ENCODE data around the gene MAST3.
A peak's percentile ranks its signal among the peaks of the same experiment; 100 is the strongest.

MAST3 gene

DNA sequence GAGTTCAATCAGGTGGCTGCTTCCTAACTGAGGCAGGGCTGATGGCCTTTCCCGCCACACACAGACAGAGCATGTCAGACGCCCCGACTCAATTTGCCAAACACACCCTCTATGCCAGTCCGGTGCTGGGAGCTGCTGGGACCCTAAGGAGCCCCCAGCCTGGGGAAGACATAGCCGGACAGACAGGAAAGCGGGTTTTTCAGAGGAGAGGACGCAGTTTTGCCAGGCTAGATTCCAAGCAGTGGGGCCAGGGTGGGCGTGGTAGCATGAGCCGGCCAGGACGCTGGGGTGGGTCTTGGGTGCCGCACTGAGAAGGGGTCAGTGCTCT, 19.8 kb downstream of the MAST3 start:
- no peak for DNase-seq (ENCODE audit: low read depth, low spot score)
- in situ Hi-C loops (cut with HindIII; ENCODE audit: low sequenced_read_pairs), result no loop called here
- peak overlapping the region; percentile 34 for H3K4me3 ChIP-seq (ENCODE audit: low read depth, low read length)
- TF ChIP-seq, protein P1, sequence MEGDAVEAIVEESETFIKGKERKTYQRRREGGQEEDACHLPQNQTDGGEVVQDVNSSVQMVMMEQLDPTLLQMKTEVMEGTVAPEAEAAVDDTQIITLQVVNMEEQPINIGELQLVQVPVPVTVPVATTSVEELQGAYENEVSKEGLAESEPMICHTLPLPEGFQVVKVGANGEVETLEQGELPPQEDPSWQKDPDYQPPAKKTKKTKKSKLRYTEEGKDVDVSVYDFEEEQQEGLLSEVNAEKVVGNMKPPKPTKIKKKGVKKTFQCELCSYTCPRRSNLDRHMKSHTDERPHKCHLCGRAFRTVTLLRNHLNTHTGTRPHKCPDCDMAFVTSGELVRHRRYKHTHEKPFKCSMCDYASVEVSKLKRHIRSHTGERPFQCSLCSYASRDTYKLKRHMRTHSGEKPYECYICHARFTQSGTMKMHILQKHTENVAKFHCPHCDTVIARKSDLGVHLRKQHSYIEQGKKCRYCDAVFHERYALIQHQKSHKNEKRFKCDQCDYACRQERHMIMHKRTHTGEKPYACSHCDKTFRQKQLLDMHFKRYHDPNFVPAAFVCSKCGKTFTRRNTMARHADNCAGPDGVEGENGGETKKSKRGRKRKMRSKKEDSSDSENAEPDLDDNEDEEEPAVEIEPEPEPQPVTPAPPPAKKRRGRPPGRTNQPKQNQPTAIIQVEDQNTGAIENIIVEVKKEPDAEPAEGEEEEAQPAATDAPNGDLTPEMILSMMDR (IDR thresholded peaks at IDR 0.05; ENCODE audit: low read depth, low read length), result no peak

DNA sequence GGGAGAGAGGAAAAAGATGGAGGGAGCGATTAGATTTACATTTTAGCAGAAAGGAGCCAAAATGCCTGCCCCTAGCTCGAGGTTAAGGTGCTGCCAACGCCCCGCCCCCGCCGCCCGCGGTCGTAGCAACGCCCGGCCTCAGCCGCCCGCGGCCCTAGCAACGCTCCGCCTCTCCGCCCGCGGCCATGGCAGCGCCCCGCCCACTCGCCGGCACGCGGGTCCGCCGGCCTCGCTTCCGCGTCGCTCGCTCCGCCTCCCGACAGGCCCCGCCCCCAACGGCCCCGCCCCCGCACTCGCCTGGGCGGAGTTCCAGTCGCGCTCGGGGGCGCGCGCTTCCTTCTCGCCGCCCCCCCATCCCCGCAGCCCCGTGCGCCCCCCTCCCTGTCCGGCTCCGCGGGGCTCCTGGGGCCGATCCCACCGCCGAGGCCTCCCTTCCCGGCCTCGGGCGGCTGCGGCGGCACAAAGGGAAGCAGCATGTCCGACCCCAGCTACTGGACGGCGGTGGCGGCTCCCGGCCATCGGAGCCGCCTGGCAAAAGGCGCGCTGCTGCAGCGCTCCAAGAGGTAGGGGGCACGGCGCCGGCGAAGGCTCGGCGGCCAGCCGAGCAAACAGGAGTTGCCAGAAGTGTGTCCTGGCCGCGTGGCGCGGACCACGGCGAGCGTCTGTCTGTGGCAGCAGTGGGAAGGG, 20.3 kb downstream of the MAST3 start:
- in situ Hi-C loops (cut with HindIII; ENCODE audit: low sequenced_read_pairs), result no loop called here
- TF ChIP-seq, protein P1 (IDR thresholded peaks at IDR 0.05; ENCODE audit: low read depth, low read length), result no peak
- peak; percentile 74 for DNase-seq (ENCODE audit: low read depth, low spot score)
- peak overlapping the region; percentile 50 for H3K4me3 ChIP-seq (ENCODE audit: low read depth, low read length)

DNA sequence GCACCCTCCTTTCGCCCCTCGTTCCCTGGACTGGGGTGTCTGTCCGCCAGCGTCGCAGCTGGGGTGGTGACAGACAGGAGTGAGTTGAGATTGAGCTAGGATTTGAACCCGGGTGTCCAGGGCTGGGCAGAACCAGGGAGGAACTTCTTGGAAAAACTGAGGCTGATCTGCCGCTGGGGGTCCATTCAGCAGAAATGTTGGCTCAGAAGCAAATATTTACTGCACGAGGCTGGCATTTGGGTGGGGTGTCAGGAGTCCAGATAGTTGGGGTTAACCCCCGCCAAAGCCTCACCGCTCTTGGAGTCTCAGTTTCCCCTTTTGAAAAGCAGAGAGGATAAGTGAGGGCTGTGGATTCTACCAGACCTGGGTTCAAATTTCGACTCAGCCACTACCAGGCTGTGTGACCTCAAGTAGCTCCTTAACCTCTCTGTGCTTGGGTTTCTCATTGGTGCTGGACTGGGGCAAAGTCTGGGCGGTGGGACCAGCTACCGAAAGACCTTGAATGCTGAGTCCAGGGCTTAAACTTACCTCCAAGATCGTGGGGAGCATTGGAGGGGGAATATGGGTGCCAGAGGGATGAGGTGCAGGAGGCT, 20.9 kb downstream of the MAST3 start:
- H3K4me3 ChIP-seq (ENCODE audit: low read depth, low read length), result peak overlapping the region; percentile 50
- no peak for DNase-seq (ENCODE audit: low read depth, low spot score)
- in situ Hi-C loops (cut with HindIII; ENCODE audit: low sequenced_read_pairs), result no loop called here
- TF ChIP-seq, protein P1 (IDR thresholded peaks at IDR 0.05; ENCODE audit: low read depth, low read length), result no peak

DNA sequence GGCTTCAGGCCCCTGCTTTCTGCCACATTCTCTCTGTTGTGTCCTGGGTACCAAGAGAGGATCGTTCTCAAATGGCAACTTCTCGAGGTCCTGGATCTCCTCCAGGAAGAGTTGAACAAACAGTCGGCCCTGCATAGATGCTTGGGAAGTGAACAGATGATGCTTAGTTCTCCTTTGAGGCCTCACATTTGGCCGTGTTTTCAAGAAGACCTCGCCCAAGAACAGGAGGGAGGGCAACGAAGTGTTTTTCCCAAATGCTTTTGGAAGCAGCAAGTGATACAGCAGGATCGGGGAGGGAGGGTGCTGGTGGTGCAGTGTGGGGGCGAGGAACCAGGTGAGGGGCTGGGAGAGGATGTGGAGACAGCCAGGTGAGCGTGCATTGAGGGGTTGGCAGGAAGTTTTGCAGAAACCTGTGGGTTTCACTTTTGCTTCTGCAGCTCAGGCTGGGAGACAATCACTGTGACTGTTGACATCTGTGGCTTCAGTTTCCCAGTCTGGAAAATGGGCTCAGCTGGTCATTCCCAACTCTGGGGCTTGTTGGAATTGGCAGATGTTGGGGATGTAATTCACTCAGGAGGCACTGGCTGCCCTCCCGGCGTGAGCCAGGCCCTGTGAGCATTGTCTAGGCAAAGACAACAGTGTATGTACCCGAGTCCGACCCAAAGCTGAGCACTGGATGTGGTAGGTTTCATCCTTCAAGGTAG, 21.6 kb downstream of the MAST3 start:
- TF ChIP-seq, protein P1 (IDR thresholded peaks at IDR 0.05; ENCODE audit: low read depth, low read length), result no peak
- DNase-seq (ENCODE audit: low read depth, low spot score), result no peak
- in situ Hi-C loops (cut with HindIII; ENCODE audit: low sequenced_read_pairs), result no loop called here
- H3K4me3 ChIP-seq (ENCODE audit: low read depth, low read length), result no peak overlapping the region

DNA sequence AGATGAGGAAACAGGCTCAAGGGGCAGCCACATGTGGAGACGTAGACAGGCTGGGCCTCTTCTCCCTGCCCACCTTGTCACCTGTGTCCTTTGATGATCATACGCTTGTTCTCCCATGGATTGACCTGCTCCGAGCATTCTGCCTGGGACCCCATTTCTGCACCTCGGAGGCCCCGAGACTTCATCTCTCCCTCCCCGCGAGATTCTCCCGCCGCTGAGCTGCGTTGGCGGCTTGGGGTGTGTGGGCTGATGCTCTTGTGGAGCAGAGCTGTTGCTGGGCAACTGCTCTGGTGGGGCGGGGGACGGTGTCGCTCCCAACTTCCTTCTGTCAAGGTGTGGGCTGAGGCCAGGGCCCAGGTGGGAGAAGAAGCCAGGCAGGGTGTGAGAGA, 22.1 kb downstream of the MAST3 start:
- TF ChIP-seq, protein P1 (IDR thresholded peaks at IDR 0.05; ENCODE audit: low read depth, low read length), result no peak
- in situ Hi-C loops (cut with HindIII; ENCODE audit: low sequenced_read_pairs), result no loop called here
- H3K4me3 ChIP-seq (ENCODE audit: low read depth, low read length), result no peak overlapping the region
- no peak for DNase-seq (ENCODE audit: low read depth, low spot score)

DNA sequence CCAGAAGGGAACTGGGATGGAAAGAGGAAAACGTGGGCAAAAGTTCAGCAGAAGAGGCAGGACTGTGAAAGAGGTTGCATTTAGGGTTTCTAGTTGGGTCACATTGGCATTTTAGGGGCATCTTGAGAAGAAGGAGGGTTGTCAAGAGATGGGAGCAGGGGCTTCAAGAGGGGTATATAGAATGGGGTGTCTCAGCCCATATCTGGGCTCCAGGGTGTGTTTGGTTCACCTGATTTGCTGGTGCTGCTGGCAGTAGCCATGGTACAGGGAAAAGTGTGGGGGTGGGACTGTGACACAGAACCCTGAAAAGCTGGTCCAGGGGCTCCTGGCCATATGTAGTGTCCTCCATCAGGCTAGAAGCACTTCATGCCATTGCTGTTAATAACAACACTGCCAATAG, 22.5 kb downstream of the MAST3 start:
- no peak overlapping the region for H3K4me3 ChIP-seq (ENCODE audit: low read depth, low read length)
- TF ChIP-seq, protein P1 (IDR thresholded peaks at IDR 0.05; ENCODE audit: low read depth, low read length), result no peak
- DNase-seq (ENCODE audit: low read depth, low spot score), result no peak
- in situ Hi-C loops (cut with HindIII; ENCODE audit: low sequenced_read_pairs), result no loop called here

All from astrocyte of the spinal cord (primary cell).